ENCODE results near the gene C11orf98.
A peak's percentile ranks its signal among the peaks of the same experiment; 100 is the strongest.
"Not testable (repeated sequence)": the region's sequence is repeated elsewhere in the genome, so short reads cannot be mapped to it uniquely, and the experiment has no call there.

C11orf98 gene

GRCh38 chr11:62665075-62665598 is at the start of gene C11orf98, which contains the start of gene CSKMT:
Gene C11orf98 (minus strand): TSS chr11:62665210. CDS start chr11:62665169, 41 bp downstream.
Gene CSKMT (plus strand): TSS chr11:62665312. CDS start chr11:62665880, 568 bp downstream.
- DNase-seq, result peak; percentile 97

DNA sequence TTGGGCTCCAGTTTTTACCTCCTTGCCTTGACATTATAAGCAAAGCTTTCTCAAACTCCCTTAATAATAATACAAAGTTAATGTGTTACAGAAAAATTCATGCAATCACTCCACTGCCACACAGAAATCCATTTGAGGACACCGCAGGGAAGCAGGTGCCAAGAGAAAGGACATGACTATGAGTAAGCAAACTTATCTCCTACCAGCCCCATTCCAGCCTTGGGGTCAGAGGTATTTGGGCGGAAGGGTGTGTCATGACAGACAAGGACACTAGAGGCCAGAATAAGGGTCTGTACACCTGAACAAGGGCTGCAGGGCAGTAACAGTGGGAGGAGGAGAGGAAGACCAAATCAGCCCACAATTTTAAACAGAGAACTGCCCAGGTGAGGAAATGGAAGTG is 48.3 kb upstream of the C11orf98 start:
- peak; percentile 21 for DNase-seq

GRCh38 chr11:62712861-62713260 is 47.9 kb upstream of the C11orf98 start:
- no peak for DNase-seq

DNA sequence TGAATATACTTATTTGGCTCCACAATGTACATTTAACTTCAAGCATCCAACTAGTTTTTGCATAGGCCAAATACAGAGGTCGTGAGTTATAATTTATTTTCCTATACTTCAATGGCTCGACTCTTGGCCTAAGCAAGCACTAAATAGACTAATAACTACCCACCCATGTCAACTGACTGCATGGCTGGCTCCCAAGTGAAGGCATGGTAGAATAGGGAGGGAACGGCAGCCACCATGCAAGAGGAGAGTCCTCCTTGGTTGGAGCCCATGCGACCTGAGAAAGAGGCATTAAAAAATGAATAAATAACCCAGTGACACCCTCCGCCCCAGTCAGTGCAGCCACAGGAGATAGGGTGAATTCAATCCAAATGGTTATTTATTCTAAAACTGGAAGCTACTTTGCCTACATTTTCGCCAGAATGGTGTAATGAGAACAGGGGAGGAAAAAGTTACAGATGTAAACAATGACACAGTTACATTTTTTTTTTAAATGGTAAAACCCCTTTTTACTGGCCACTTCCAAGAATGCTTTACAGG is 47.3 kb upstream of the C11orf98 start:
- no peak for DNase-seq

- DNase-seq, result peak; percentile 57
These were observed 45.0 kb upstream of the C11orf98 start for GRCh38 chr11:62710001-62710345.

GRCh38 chr11:62709247-62710000 is 44.4 kb upstream of the C11orf98 start:
- DNase-seq, result peak; percentile 99

GRCh38 chr11:62708793-62709192 is 43.8 kb upstream of the C11orf98 start:
- DNase-seq, result peak; percentile 83

DNA sequence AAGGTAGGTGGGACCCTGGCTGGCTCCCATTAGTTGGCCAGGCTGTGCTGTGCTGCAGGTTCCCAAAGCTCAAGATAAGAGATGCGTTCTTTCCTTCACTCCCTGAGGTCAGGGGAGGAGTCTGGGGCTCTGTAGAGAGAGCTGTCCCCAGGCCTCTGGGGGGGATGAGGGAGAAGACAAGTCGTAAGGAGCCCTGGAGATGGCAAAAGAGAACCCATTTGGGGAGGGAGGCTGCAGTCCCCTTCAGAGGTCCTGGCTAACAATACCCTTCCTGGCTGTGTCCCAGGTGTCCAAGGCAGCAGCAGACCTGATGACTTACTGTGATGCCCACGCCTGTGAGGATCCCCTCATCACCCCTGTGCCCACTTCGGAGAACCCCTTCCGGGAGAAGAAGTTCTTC is 43.4 kb upstream of the C11orf98 start:
- DNase-seq, result no peak

DNA sequence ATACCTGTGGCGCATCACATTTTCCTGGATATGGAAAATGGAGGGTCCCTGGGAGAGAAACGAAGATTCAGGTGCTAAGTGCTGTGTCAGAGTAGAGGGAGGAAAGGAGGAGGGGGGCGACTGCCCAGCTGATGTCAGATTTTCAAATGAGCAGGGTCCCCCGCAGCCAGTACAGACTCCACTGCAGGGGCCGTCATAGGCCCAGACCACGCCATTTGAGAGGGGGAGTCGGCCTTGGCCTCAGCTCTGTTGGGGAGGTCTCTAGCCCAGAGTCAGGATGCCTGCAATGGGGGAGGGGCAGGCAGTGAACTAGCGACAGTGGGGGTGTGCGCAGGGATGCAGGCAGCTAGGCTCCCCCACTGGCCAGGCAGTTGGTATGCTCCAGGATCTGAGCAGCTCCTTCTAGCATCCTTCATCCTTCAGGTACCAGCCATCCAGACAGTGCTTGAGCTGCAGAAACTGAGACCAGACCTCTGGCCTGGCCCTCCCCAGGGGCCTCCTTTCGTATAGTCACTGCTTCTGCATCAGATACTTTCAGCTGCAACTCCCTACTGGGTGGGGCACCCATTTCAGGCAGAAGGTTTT is 42.4 kb upstream of the C11orf98 start, which contains the start of the genes BSCL2 and GNG3:
Gene BSCL2 (minus strand): TSS at position 148 of the 585 bp plus-strand sequence. CDS start 229 bp downstream, outside the sequence.
Gene GNG3 (plus strand): TSS at position 400 of the 585 bp plus-strand sequence. CDS start 620 bp downstream, outside the sequence.
- peak; percentile 48 for DNase-seq

GRCh38 chr11:62706850-62707247 is 41.8 kb upstream of the C11orf98 start:
- peak; percentile 29 for DNase-seq

GRCh38 chr11:62705880-62706849 is 41.2 kb upstream of the C11orf98 start:
- peak; percentile 99 for DNase-seq

- DNase-seq, result peak; percentile 66
These were observed 40.4 kb upstream of the C11orf98 start for GRCh38 chr11:62705413-62705812.

DNA sequence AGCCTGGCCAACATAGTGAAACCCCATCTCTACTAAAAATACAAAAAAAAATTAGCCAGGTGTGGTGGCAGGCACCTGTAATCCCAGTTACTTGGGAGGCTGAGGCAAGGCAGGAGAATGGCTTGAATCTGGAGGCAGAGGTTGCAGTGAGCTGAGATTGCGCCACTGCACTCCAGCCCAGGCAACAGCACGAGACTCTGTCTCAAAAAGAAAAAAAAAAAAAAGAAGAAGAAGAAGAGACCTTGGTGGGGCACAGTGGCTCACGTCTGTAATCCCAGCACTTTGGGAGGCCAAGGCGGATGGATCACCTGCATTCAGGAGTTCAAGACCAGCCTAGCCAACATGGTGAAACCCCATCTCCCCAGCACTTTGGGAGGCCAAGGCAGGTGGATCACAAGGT is 38.9 kb upstream of the C11orf98 start:
- not testable (repeated sequence) for DNase-seq

DNA sequence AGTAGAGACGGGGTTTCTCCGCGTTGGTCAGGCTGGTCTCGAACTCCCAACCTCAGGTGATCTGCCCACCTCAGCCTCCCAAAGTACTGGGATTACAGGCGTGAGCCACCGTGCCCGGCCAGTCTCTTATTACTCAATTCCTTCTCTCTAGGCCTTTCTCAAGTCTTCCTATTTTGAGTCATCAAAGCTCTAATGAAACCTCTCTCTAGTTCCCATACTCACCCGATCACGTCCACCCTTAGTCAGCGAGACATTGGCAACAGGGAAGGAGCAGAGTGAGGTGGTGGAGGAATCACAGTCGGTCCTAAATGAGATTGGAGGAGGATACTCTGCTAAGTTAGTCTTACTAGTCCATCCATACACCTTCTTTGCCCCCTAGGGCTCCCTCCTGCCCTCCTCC is 37.2 kb upstream of the C11orf98 start:
- no peak for DNase-seq

GRCh38 chr11:62694455-62695167 is 29.6 kb upstream of the C11orf98 start:
- DNase-seq, result peak; percentile 85

- not testable (repeated sequence) for DNase-seq
These were observed 28.6 kb upstream of the C11orf98 start for GRCh38 chr11:62693624-62694023.

DNA sequence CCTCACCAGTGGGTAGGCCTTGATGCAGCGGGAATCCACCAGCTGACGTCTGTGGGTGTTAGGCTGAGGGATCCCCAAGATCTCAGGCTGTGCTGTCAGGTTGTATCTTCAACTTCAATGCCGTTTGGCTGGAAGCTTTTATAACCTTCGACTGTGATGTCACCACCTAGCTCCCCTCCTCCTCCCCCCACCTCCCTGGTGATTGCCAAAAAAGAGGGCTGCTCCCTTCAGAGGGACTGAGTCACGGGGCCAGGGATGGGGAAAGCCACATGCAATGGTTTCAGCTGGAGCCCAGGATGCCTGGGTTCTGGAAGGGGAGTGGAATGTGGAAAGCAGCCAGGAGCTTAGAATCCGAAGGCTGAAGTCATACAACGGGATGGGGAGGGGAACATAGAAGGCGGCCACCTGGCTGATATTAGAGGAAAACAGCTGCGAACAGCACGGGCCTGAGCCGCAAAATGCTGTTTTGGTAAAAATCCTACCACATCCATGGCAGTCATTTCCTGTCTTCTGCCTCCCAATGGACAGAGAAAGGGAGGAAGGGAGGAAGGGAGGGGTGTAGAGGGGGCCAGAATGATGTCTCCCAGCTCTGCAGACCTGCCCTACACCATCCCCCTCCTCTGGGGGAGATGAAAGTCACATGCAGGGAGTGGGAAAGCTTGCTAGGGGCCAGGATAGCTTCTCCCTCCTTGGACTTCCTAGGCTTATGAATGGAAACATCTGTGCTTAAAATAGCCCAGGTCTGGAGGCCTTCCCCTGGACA is 24.6 kb upstream of the C11orf98 start, which contains the start of gene LRRN4CL:
Gene LRRN4CL (minus strand): TSS at position 110 of the 763 bp plus-strand sequence. CDS start 1,022 bp downstream, outside the sequence.
- DNase-seq, result no peak

GRCh38 chr11:62688491-62688890 is 23.5 kb upstream of the C11orf98 start:
- no peak for DNase-seq

DNA sequence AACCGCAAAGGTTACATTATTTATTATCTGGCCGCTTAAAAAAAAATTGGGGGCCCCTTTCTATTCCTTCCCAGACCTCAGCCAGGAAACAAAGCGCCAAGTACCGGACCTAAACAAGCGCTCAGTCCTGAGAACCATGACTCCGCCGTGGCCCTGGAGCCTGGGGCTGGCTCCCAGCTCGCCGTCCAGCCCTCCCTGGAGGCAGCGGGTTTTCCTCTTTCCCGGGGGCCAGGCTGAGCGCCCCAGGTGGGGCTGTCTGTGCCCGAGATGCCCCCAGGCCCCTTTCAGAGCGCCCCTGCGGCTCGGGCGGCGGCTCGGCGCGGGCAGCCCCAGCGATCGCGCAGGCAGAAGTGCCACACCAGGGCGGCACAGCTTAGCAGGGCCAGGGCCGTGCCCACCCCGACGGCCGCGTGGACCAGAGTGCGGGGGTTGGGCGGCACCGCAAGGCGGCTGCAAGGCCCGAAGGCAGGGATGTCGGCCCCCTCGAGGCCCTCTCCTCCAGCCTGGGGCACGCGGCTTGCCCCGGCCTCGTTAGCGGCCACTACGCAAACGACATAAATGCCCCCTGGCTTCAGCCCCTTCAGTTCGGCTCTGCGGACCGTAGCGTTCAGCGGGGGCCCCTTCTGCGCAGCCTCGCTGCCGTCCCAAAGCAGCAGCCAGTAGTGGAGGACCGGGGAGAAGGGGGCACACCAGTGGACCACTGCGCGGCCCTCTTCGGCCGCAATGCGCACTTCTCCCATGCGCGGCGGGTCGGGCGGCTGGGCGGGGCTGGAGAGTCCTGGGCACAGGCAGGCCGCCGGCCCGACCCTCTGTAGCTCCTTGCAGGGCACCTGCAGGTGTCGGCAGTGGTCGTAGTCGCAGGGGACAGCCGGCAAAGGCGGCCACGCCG is 22.7 kb upstream of the C11orf98 start:
- DNase-seq, result peak; percentile 47

- DNase-seq, result peak; percentile 47
These were observed 17.5 kb upstream of the C11orf98 start for GRCh38 chr11:62682518-62682917.
